ENCODE measurements around the gene DCAF4.

GRCh38 chr14:72928872-72929271 is 2.6 kb downstream of the DCAF4 start:
- TF ChIP-seq AR (CRISPR knock-in tag; IDR thresholded peaks at IDR 0.05) (no peak), ZNF121 (CRISPR knock-in tag; IDR thresholded peaks at IDR 0.05) (no peak), CTCF (IDR thresholded peaks at IDR 0.05) (no peak), ATF2 (CRISPR knock-in tag; IDR thresholded peaks at IDR 0.05; ENCODE audit: borderline replicate concordance, low read depth) (no peak), NR3C1 (CRISPR knock-in tag; conservative IDR thresholded peaks at IDR 0.05; ENCODE audit: low read depth) (no peak), USF2 (CRISPR knock-in tag; IDR thresholded peaks at IDR 0.05) (no peak), E2F4 (CRISPR knock-in tag; IDR thresholded peaks at IDR 0.05; ENCODE audit: borderline replicate concordance, low read depth) (no peak), ZNF512 (CRISPR knock-in tag; IDR thresholded peaks at IDR 0.05; ENCODE audit: borderline replicate concordance) (no peak), ATF3 (CRISPR knock-in tag; conservative IDR thresholded peaks at IDR 0.05) (no peak), MYBL2 (CRISPR knock-in tag; IDR thresholded peaks at IDR 0.05) (no peak), ZNF281 (CRISPR knock-in tag; IDR thresholded peaks at IDR 0.05) (no peak), NR2C2 (CRISPR knock-in tag; IDR thresholded peaks at IDR 0.05) (no peak), MLX (CRISPR knock-in tag; IDR thresholded peaks at IDR 0.05) (no peak)

Measured in WTC11 (cell line).